HG03039 (cell line): ENCODE data around the gene IL13.
A peak's percentile ranks its signal among the peaks of the same experiment; 100 is the strongest.

ENCODE experiments used
- ATAC-seq: cut with Tn5 transposase; IDR thresholded peaks from one replicate; pipeline ENCODE4 v1.9.1; 2021; ENCODE audit warnings: mild to moderate bottlenecking, moderate library complexity; ENCODE audit not compliant: unreplicated experiment

IL13 gene

DNA sequence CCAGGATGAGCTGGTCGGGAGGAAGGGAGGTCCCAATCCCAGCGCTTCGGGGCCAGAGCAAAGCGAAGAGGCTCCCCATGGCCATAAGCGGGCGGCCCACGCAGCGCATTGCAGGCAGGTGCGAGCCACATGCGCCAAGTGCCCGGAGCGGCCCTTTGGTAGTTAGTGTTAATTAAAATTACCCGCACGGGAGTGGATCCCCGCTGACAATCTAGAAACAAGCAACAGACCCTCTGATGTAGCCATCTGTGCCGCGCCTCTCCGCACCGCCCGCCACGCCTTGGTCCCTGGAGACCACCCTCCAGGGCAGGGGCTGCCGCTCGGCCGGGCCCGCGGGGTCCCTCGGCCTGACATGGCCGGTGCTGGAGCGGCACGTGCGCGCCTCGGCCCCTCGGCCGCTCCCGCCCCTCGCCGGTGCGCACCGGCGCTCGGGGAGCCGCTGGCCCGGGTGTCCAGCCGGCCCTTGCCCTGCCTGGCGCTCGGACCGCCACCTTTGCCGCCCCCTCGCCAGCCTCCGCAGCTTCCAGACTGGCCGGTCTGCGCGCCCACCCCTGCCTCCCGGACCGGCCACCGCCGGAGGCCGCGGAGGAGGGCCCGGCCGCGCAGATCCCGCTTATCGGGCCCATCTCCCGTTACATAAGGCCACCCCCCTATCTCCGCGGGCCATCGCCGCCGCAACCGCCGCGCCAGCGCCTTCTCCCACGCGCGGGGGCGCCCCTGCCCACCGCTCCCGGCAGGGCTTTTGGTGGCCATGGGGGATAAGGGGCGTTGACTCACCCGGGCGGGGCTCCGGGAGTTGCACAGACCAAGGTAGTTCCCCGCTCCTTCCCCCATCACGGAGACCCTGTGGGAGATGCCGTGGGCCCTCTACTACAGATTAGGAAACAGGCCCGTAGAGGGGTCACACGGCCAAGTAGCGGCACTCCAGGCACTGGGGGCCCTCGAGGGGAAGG lies 1.9 kb upstream of the IL13 start:
- ATAC-seq: no peak

DNA sequence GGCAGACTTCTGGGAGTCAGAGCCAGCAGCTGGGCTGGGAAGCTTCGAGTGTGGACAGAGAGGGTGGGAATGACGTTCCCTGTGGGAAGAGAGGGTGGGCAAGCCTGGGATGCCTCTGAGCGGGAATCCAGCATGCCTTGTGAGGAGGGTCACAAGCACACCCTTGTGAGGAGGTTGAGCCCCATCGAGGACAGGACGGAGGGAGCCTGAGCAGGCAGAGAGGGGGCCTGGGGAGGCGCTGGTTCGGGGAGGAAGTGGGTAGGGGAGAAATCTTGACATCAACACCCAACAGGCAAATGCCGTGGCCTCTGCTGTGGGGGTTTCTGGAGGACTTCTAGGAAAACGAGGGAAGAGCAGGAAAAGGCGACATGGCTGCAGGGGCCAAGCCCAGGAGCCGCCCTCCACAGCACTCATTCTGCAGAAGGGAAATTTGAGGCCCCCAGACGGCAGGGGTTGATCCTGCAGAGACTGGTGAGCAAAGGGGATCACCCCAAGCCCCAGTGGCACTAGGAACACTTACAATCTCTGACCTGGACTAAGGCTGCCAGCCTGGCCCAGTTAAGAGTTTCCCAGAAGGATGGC lies 1.1 kb upstream of the IL13 start:
- no peak for ATAC-seq

DNA sequence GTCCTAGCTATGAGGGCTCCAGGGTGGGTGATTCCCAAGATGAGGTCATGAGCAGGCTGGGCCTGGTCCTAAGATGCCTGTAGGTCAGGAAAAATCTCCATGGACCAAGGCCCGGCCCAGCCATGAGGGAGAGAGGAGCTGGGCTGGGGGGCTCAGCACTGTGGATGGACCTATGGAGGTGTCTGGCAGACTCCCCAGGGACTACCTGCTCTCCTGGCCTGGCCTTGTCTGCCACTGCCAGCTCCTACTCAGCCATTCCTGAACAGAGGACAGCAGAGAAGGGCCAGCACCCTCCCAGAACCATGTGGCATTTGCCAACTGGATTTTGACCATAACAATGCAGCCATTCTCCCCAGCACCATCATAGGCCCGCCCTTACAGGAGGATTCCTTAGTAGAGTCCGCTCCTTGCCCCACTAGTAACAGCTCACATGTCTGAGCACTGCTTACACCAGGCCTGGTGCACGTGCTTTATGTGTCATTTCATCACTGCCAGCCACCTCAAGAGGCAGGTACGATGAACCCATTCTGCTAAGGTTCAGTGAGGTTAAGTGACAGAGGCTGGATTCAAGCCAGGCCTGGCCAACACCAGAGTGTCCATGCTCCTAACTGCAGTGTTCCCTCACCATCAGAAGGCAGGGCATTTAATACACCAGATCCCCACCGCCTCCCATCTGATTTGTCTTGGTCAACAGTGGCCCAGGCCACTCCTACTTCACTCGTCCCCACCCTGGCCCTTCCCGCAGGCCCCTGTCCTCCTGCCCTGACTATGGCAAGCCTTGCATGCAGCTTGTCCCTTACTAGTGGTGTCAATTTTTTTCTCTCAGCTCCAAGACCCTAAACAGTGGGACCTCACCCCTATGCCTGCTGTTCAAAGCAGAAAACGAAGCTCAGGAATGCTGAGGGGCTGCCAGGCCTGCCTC lies 669 bp downstream of the IL13 start:
- ATAC-seq: no peak

DNA sequence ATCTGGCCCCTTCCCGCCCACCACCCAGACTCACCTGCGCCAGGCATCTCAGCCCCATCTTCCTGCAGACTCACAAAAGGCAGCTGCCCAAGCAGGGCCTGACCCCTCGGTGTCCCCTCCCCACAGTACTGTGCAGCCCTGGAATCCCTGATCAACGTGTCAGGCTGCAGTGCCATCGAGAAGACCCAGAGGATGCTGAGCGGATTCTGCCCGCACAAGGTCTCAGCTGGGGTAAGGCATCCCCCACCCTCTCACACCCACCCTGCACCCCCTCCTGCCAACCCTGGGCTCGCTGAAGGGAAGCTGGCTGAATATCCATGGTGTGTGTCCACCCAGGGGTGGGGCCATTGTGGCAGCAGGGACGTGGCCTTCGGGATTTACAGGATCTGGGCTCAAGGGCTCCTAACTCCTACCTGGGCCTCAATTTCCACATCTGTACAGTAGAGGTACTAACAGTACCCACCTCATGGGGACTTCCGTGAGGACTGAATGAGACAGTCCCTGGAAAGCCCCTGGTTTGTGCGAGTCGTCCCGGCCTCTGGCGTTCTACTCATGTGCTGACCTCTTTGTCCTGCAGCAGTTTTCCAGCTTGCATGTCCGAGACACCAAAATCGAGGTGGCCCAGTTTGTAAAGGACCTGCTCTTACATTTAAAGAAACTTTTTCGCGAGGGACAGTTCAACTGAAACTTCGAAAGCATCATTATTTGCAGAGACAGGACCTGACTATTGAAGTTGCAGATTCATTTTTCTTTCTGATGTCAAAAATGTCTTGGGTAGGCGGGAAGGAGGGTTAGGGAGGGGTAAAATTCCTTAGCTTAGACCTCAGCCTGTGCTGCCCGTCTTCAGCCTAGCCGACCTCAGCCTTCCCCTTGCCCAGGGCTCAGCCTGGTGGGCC lies 1.9 kb downstream of the IL13 start:
- no peak for ATAC-seq

DNA sequence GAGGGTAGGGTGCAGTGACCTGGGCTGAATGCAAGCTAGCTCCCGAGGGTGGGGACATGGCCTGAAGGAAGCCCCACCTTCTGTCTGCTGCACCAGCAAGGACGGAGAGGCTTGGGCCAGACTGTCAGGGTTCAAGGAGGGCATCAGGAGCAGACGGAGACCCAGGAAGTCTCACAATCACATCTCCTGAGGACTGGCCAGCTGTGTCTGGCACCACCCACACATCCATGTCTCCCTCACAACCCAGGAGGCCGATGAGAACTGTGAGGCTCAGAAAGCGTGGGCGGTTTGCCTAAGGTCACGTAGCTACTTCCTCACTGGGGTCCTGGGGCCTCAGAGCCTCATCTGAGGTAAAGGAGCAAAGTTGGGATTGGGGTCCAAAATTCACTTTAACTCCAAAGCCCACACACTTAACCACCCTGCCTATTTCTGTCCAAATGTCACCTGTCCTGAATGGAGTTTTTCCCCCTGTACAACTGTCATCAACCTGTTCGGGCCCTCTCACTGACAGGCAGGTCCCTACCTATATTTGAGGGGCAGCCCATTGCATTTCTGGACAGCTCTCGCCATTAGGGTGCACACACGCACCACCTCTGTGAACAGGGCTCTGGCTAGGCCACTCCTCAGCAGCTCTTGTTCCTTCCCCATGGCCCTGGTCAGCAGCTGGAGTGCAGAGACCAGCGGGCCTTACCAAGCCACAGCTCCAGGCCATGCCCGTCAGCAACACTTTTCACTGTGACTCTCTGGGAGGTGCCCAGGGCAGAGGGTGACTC lies 3.4 kb downstream of the IL13 start:
- no peak for ATAC-seq

DNA sequence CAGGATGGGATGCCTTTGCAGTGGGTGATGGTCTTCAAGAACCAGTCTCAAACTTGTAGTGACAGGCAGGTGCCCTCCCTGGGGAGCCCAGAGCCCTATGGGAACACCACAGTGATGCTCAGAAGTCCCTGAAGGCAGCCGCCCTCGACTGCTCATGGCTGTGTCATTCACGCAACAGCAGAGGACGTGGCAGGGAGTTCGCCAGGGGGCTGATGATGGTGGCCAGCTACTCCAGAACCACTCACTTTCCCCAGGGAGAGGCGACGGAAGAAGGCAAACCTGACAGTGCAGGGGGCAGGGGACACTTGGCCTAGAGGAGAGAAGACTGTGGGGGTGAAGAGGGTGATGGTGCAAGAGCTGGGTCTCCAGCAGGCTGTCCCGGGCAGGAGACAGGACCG lies 4.0 kb downstream of the IL13 start:
- ATAC-seq: no peak

DNA sequence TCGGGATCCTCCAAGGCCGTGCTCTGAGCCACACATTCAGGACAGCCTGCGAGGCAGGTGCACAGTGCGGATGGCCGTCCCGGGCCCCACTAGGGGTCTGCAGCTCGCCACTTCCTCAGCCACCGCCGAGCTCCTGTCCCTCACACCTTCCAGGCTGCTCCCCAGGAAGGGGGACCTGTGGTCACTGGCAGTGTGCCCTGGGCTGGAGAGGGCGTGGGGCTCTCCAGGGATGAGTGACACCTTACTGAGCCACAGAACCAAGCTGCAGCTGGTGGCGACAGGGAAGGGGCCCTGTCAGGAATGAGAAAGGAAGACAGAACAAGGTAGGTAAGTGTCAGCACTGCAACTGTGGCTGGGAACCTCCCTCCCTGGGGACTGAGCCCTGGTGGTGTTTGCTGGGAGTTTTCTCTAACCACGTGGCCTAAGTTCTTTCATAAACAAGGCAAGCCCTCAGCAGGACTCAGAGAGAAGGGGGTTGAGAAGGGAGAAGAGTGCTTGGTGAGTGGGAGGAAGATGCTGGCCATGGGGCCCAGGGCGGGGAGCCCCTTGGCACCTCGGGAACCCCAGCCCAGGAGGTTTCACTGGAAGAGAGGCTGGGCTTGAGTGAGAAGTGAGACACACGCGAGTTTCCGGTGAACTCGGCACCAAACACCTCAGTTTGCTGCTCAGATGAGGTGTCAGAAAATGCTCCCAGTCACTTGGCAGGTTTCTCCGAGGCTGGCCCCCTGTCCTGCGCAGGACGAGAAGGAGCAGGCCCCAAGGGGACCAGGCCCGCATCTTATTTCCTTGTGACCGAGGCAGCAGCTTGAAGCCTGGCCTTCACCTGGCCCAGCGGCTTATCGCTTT lies 5.2 kb downstream of the IL13 start:
- peak; percentile 57 for ATAC-seq

DNA sequence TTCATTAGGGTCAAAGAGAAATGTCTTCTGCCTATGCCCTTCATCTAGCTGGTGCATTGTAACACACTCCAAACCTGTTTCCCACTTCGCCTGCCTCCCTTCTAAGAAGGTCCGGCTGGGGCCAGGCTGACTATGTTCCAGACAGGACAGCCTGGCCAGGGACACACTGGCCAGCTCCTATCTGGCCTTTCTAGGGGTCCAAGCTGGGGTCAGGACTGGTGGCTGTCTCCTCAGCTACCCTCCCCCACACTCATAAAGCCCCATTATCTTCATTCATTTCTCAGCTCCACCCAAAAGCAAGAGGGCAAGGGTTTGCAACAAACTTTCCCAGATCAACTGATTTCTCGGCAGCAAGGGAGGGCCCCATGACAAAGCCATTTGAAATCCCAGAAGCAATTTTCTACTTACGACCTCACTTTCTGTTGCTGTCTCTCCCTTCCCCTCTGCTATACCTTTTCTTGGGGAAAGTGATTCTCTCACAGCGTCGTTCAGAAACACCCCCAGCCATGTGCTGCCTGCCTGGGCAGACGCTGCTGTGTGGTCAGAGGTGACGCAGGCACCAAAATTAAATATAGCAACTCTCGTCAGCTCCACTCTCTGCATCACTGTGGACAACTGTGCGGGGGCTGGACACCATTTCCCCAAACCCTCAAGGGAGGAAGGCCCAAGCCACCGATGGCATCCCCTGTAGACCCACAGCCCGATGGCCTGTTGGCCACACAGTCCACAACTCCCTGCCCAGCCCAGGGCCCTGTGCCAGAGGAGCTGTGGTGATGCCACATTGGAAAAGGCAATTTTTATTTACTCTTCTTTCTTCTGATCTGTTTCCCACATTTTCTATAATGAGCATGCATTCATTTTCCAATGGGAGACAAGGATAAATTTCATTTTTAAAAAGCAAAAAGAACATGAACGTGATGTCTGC lies 6.1 kb downstream of the IL13 start:
- peak; percentile 40 for ATAC-seq

DNA sequence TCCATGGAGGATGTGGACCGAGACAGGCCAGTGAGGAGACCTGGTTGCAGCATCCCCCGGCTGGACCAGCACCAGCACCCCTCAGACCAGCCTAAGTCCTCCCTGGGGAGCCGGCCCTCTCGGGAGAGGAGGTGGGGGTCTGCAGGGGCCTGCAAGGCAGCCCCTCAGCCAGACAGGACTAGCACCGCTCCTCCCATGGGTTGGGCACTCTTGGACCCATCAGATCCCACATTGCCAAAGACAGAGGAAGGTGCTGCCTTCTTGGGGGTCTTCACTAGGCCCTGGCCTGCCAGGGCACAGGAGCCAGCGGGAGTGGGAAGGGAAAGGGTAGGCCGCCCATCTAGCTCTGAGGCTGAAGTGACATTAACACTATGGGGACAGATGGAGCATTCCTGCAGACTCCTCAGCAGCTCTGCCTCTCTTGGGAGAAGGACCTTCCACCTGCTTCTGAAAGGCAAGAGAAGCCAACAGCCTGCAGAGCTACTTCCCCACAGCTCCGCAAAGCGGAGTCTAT lies 6.8 kb downstream of the IL13 start:
- no peak for ATAC-seq

DNA sequence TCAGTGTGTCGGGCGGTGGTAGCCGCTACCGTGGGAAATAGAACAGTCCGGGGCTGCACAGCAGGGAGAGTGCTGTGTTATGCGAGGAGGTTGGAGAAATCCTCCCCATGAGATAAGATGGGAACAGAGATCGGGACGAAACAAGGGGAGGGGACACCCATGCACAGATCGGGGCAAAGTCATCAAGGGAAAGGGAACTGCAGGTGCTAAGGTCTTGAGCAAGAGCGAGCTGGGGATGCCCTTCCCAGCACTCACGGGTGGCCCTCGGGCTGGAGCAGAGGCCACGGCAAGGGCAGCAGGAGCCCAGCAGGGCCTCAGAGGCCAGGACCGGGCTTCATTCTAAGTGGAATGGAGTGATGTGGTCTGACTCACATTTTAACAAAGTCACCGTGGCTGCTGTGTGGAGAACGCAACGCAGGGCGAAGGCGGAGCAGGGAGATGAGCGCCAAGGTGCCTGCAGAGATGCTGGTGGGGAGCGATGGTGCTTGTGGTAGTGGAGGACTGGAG lies 7.7 kb downstream of the IL13 start:
- ATAC-seq: no peak

DNA sequence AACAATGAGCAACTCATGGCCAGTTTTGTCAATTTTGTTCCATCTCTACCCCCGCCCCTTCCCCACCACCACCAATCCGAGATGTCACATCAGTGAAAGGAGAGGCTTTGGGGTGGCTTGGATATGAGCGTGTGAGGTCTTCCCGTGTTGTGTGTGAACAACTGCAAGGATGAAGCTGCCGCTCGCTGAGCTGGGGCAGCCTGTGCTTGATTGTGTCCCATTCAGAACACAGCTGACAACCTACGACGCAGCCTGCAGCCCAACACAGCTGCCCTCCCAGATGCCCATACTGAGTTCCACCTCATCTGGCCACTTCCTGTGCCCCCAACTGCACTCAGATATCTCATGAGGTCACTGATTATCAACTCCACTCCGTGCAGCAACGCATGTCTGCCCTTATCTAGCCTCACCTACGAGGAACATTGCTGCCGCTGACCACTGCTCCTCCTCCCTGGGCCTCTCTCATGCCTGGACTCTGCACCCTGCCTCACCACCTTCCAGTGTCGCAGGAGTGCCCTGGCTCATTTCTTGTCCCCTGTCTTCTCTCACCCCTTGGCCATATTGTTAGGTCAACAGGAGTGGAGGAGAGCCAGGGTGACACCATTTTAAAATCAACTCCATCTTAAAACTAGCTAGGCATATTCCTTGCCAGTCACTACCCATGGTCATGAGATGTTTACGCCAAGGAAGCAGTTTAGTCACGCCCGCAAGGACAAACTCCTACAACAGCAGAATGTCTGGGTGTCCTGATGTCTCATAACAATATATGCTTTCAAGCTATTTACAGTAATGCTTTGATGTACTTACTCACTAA lies 8.5 kb downstream of the IL13 start:
- no peak for ATAC-seq

DNA sequence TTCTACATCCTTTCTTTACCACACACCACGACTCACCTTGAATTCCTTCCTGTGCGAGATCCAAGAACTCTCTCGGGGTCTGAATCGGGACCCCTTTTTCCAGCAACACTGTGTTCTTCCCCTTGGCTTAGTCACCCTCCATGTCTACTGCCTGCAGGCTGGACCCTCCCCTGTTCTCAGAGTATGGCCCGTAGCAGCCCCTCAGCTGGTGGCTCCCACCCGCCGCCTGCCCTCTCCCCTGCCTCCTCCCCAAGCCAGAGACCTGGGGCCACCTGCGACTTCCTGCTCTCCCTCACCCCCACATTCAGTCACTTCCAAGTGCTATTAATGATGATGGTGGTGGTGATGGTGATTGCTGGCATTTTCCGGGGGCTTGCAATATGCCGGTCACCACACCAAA lies 9.3 kb downstream of the IL13 start:
- ATAC-seq: no peak

DNA sequence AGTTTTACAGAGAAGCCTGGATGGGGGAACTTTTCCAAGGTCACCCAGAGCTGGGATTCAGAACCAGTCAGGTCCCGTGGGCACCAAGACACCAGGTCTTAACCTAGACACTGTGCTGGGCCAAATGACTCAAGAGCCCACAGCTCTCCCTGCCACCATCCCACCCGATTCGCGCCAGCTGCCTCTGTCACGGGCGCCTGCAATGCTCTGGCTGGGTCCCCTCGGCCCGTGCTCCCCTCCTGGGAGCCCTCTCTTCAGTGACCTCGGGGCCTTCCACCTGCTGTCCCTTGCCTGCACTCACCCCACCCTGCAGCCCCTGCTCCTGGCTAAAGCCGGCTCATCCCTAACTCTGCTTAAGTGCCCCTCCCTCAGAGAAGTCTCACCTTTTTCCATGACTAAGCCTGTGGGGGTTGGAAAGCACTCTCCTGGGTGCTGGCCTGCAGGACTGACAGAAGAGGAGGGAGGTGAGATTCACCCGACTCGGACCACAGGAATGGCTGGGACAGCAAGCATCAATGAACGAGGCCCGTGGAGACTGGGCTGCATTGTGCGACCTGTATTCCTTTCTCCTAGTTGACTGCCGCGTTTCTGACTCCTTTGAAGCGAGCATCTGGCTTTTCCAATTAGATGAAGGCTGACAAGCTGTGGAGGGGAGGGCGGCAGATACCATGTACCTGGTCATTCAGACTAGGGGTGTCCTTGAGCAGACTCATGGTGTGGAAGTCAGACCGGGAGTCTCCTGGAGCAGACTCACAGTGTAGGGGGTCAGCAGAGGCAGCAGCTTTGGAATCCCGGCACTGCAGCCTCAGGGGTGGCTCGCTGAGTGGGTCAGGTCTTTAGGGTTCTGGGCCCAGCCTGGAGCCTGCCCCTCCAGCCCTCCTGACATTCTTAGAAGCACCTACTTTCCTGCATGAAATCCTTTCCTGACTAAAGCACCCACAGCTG lies 10.1 kb downstream of the IL13 start:
- ATAC-seq: no peak

DNA sequence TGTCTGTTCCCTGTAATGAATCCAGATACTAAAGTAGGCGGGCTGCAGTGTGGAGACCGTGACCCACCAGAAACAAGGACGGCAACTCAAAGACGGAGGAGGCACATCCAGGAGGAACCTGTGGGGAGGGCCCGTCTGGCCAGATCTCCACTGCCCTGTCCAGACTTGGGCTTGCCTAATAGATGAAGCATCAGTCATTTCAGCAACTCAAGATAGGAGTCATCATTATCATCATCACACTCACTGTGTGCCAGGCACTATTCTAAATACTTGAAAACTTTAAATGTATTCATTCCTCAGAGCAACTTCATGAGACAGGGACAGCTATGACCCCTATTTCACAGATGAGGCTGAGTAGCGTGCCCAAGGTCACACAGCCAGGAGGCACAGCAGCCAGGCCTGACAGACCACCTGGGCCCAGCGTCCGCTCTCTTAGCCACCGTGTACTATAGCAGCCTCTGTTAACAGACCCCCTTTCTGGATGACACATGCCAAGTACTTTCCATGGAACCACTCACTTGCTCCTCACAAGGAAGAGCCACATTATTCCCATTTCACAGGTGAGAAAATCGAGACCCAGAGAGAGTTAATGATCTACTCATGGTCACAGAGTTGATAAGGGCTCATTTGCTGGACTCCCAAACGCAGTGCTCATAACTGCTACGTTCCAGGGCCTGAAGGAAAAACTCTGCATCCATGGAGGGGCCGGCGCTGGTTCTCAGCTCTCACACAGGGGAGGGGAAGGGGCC lies 10.9 kb downstream of the IL13 start:
- ATAC-seq: no peak

DNA sequence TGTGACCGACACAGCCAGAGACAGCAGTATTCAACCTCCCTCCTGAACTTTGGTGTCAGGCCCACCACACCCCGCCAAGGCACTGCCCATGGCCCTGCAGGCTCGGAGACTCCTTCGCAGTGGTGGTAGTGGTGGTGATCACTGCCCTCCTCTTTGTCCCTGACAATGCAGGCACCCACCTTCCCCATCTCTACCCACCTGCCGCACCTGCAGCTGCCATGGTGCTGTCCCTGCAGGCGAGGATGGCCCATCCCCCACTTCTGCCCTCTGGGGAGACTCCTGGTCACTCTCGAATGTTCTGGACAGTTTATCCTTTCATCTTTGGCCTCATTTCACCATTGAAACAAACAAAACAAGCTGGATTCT lies 11.5 kb downstream of the IL13 start:
- no peak for ATAC-seq
